CD4-positive, alpha-beta memory T cell (primary cell): ENCODE results near the gene CNTN4. TPM values are rescaled to one million over a fixed set of nuclear protein-coding genes. Genes with fewer than 3 reads are reported as not detected.

Source experiments
- CTCF ChIA-PET: fragments of 350-600 bp; sonication (Branson Sonifier 250); formaldehyde crosslinking; loops from one replicate; lab custom pipeline; 2021; ENCODE audit warnings: inconsistent platforms; ENCODE audit not compliant: partially characterized antibody; lab: Charles Lee
- POLR2A ChIA-PET: fragments of 350-600 bp; sonication (Branson Sonifier 250); formaldehyde crosslinking; loops from one replicate; lab custom pipeline; 2021; ENCODE audit not compliant: partially characterized antibody; lab: Charles Lee
- DNase-seq, 5 donors: peaks; one replicate each; pipeline versions ENCODE4 v3.0.0 to v3.0.0-alpha.2; 2020 to 2022; ENCODE audit warnings: mixed read lengths in 1 of 5
- H3K27ac ChIP-seq: one replicate; pipeline ENCODE4 v1.7.0; 2013; ENCODE audit warnings: low read depth, low read length
- H3K27me3 ChIP-seq: 2 replicates; pipeline ENCODE4 v1.7.0; 2013; ENCODE audit warnings: mild to moderate bottlenecking, low read length, moderate library complexity; ENCODE audit not compliant: insufficient read depth
- H3K36me3 ChIP-seq: 2 replicates; pipeline ENCODE4 v1.7.0; 2013; ENCODE audit warnings: mild to moderate bottlenecking, low read length, moderate library complexity; ENCODE audit not compliant: insufficient read depth
- H3K4me1 ChIP-seq: 2 replicates; pipeline ENCODE4 v1.7.0; 2013; ENCODE audit warnings: mild to moderate bottlenecking, low read length, moderate library complexity; ENCODE audit not compliant: insufficient read depth
- H3K4me3 ChIP-seq, 2 donors: one replicate each; pipeline ENCODE4 v1.7.0; 2013; ENCODE audit warnings: low read length in 2 of 2, mild to moderate bottlenecking in 1 of 2
- H3K9me3 ChIP-seq, 2 donors: one replicate each; pipeline ENCODE4 v1.7.0; 2013; ENCODE audit warnings: low read length in 2 of 2, control low read depth in 1 of 2; ENCODE audit not compliant: control insufficient read depth in 1 of 2
- H3K27ac Mint-ChIP-seq, 7 donors: one replicate each; pipeline ENCODE4 v1.8.0; 2020 to 2021; ENCODE audit warnings: mixed read lengths in 7 of 7, mild to moderate bottlenecking in 6 of 7, inconsistent platforms in 3 of 7, moderate library complexity in 3 of 7
- H3K27me3 Mint-ChIP-seq, 2 donors: one replicate each; pipeline ENCODE4 v1.8.0; 2020 to 2021; ENCODE audit warnings: mixed read lengths in 2 of 2
- H3K36me3 Mint-ChIP-seq, 2 donors: one replicate each; pipeline ENCODE4 v1.8.0; 2020 to 2021; ENCODE audit warnings: mixed read lengths in 2 of 2, inconsistent platforms in 1 of 2, mild to moderate bottlenecking in 1 of 2
- H3K4me1 Mint-ChIP-seq, 4 donors: one replicate each; pipeline ENCODE4 v1.8.0; 2020 to 2021; ENCODE audit warnings: mixed read lengths in 4 of 4, mild to moderate bottlenecking in 1 of 4
- H3K4me3 Mint-ChIP-seq, 8 donors: one replicate each; pipeline ENCODE4 v1.8.0; 2020 to 2021; ENCODE audit warnings: mixed read lengths in 8 of 8, mild to moderate bottlenecking in 7 of 8, moderate library complexity in 6 of 8, inconsistent platforms in 3 of 8
- H3K9me3 Mint-ChIP-seq, 8 donors: one replicate each; pipeline ENCODE4 v1.8.0; 2020 to 2021; ENCODE audit warnings: mixed read lengths in 8 of 8, mild to moderate bottlenecking in 5 of 8, inconsistent platforms in 3 of 8, moderate library complexity in 1 of 8
- intact Hi-C: fragments of 100-400 bp; cut with micrococcal nuclease; formaldehyde crosslinking; loops from one replicate; pipeline ENCODE4 v1.15.1; 2023
- polyA plus RNA-seq, 2 donors: library from polyadenylated mRNA; unstranded; fragments of 300-500 nt; fragmentation: Illumina TruSeq; gene quantifications; one replicate each; pipeline ENCODE4 v1.2.3, GENCODE V29; 2021
- total RNA-seq, 2 experiments: library from RNA; stranded (reverse); gene quantifications; one replicate each; pipeline ENCODE4 v1.2.3, GENCODE V29; 2021

The CNTN4 gene
- total and polyA plus RNA-seq, 4 experiments from 2014 or later: not detected

- Histone ChIP-seq H3K36me3 (no peaks in the 10 kb centered on the region), H3K9me3 (no peaks in the 10 kb centered on the region), H3K4me3 (no peak overlapping the region), H3K27ac (no peak overlapping the region), H3K4me1 (no peaks in the 10 kb centered on the region), H3K27me3 (no peaks in the 10 kb centered on the region)
- H3K27me3 Mint-ChIP-seq: no peaks in the 10 kb centered on the region
- no peak overlapping the region for H3K27ac Mint-ChIP-seq
- intact Hi-C loops: no loop called here
- CTCF ChIA-PET: interaction anchor here (0.6 to 1.7 kb wide), 2 partner anchors 16 to 262 kb away, joined by 3 to 4 read pairs; no protein-coding TSS in a partner anchor
- H3K9me3 Mint-ChIP-seq: peaks cover 0 to 2% (median 0%) of the 10 kb centered on the region in 8 donors
- H3K4me1 Mint-ChIP-seq: peaks cover 0 to 2% (median 0%) of the 10 kb centered on the region in 4 donors
- H3K4me3 Mint-ChIP-seq: no peak overlapping the region
- DNase-seq: no peak
- H3K36me3 Mint-ChIP-seq: no peaks in the 10 kb centered on the region
- POLR2A ChIA-PET: no interaction called here
Measured at GRCh38 chr3:3087279-3087678, 988.6 kb downstream of the CNTN4 start.

- Mint-ChIP-seq H3K4me3 (no peak overlapping the region), H3K27ac (peak overlapping the region in 2 of 7 donors; percentile 1 to 59), H3K9me3 (peaks cover 0 to 2% (median 0%) of the 10 kb centered on the region in 8 donors), H3K36me3 (no peaks in the 10 kb centered on the region), H3K4me1 (peaks cover 0 to 2% (median 0%) of the 10 kb centered on the region in 4 donors), H3K27me3 (no peaks in the 10 kb centered on the region)
- Histone ChIP-seq H3K4me1 (no peaks in the 10 kb centered on the region), H3K36me3 (no peaks in the 10 kb centered on the region), H3K27me3 (no peaks in the 10 kb centered on the region), H3K9me3 (no peaks in the 10 kb centered on the region), H3K4me3 (no peak overlapping the region), H3K27ac (no peak overlapping the region)
- intact Hi-C loops: no loop called here
- no peak for DNase-seq
- ChIA-PET CTCF (interaction anchor here (1.7 kb wide), 1 partner anchor 16 kb away, joined by 4 read pairs; no protein-coding TSS in a partner anchor), POLR2A (no interaction called here)
Measured at GRCh38 chr3:3087716-3088465, 989.2 kb downstream of the CNTN4 start.

GRCh38 chr3:3089017-3089416 is 990.4 kb downstream of the CNTN4 start:
- Histone ChIP-seq H3K36me3 (no peaks in the 10 kb centered on the region), H3K4me3 (no peak overlapping the region), H3K27me3 (no peaks in the 10 kb centered on the region), H3K4me1 (no peaks in the 10 kb centered on the region), H3K27ac (no peak overlapping the region), H3K9me3 (no peaks in the 10 kb centered on the region)
- no peak overlapping the region for H3K4me3 Mint-ChIP-seq
- peaks cover 0 to 1% of the 10 kb centered on the region in 2 donors for H3K27me3 Mint-ChIP-seq
- peak overlapping the region in 1 of 7 donors; percentile 23 for H3K27ac Mint-ChIP-seq
- peaks cover 0 to 2% (median 0%) of the 10 kb centered on the region in 4 donors for H3K4me1 Mint-ChIP-seq
- no peaks in the 10 kb centered on the region for H3K9me3 Mint-ChIP-seq
- intact Hi-C loops: no loop called here
- CTCF ChIA-PET: no interaction called here
- DNase-seq: no peak
- POLR2A ChIA-PET: no interaction called here
- H3K36me3 Mint-ChIP-seq: no peaks in the 10 kb centered on the region

DNA sequence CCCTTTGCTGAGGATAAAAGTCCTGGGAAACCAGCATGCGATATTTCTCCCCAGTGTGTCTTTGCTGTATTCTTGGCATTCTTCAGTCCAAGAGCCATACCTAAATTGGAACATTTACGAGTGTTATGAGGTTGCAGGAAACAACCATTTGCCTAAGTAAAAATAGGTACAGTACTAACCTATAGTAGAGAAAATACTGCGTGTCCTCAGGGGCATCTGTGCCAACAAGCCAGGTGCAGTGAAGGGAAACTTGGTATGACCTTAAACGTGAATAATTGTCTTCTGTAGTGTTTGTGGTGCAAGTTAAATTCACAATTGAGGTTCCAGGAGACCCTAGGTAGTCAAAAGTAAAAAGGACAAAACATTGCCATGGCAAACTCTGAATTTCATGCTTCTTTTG is 999.3 kb downstream of the CNTN4 start:
- ChIA-PET POLR2A (no interaction called here), CTCF (no interaction called here)
- Mint-ChIP-seq H3K4me3 (no peak overlapping the region), H3K27ac (no peak overlapping the region), H3K36me3 (no peaks in the 10 kb centered on the region), H3K9me3 (peaks cover 0 to 1% (median 0%) of the 10 kb centered on the region in 8 donors), H3K4me1 (no peaks in the 10 kb centered on the region), H3K27me3 (peaks cover 0 to 1% of the 10 kb centered on the region in 2 donors)
- Histone ChIP-seq H3K27me3 (no peaks in the 10 kb centered on the region), H3K27ac (no peak overlapping the region), H3K4me3 (no peak overlapping the region), H3K9me3 (no peaks in the 10 kb centered on the region), H3K4me1 (no peaks in the 10 kb centered on the region), H3K36me3 (no peaks in the 10 kb centered on the region)
- DNase-seq: no peak
- intact Hi-C loops: no loop called here

GRCh38 chr3:3101660-3102458 is 1003.2 kb downstream of the CNTN4 start:
- Mint-ChIP-seq H3K36me3 (peaks cover 0 to 3% of the 10 kb centered on the region in 2 donors), H3K4me1 (peaks cover 0 to 2% (median 0%) of the 10 kb centered on the region in 4 donors), H3K27ac (peak overlapping the region in 1 of 7 donors; percentile 25), H3K9me3 (no peaks in the 10 kb centered on the region), H3K27me3 (peaks cover 0 to 8% of the 10 kb centered on the region in 2 donors), H3K4me3 (no peak overlapping the region)
- Histone ChIP-seq H3K4me1 (no peaks in the 10 kb centered on the region), H3K27ac (no peak overlapping the region), H3K4me3 (no peak overlapping the region), H3K9me3 (no peaks in the 10 kb centered on the region), H3K36me3 (no peaks in the 10 kb centered on the region), H3K27me3 (no peaks in the 10 kb centered on the region)
- intact Hi-C loops: no loop called here
- ChIA-PET POLR2A (no interaction called here), CTCF (no interaction called here)
- no peak for DNase-seq

DNA sequence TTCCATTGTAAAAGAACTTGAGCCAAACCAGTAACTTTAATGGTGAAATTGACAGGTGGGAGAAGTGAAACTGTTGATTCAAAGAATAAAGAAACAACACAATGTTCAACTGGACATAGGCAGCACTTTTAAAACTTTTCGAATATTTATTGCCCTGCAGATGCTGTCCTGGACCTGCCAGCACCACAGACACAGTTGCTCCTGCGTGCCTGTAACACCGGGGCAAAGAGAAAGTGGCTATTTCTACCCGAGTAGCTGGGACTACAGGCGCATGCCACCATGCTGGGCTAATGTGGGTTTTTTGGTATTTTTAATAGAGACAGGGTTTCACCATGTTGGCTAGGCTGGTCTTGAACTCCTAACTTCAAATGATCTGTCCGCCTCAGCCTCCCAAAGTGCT is 1004.1 kb downstream of the CNTN4 start:
- Mint-ChIP-seq H3K4me3 (no peak overlapping the region), H3K4me1 (peaks cover 0 to 5% (median 0%) of the 10 kb centered on the region in 4 donors), H3K27me3 (peaks cover 0 to 8% of the 10 kb centered on the region in 2 donors), H3K27ac (no peak overlapping the region), H3K36me3 (peaks cover 0 to 3% of the 10 kb centered on the region in 2 donors), H3K9me3 (no peaks in the 10 kb centered on the region)
- DNase-seq: no peak
- POLR2A ChIA-PET: no interaction called here
- H3K4me3 ChIP-seq: no peak overlapping the region
- H3K27ac ChIP-seq: no peak overlapping the region
- intact Hi-C loops: no loop called here
- H3K9me3 ChIP-seq: no peaks in the 10 kb centered on the region
- CTCF ChIA-PET: interaction anchor here (1.5 kb wide), 1 partner anchor 98 kb away, joined by 4 read pairs; no protein-coding TSS in a partner anchor
- H3K4me1 ChIP-seq: no peaks in the 10 kb centered on the region
- H3K27me3 ChIP-seq: no peaks in the 10 kb centered on the region
- H3K36me3 ChIP-seq: no peaks in the 10 kb centered on the region

DNA sequence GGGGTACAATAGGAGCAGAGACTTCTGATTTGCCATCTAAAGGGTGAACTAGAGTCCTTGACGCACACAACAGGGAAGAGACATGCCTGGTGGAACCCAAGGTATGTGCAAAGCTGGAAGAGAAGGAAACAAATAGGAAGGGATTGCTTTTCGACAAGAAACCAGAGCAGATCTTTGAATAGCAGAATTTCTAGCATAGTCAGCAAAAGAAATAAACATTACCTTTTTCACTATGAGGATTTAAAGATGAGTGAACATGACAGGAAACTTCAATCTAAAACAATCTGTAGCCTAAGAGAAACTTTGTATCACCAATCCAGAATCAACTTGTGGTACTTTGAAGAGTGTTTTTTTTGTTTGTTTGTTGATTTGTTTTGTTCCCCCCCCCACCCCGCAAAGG is 1006.6 kb downstream of the CNTN4 start:
- H3K27me3 ChIP-seq: no peaks in the 10 kb centered on the region
- peaks cover 0 to 3% of the 10 kb centered on the region in 2 donors for H3K36me3 Mint-ChIP-seq
- no peak for DNase-seq
- H3K27me3 Mint-ChIP-seq: peaks cover 0 to 8% of the 10 kb centered on the region in 2 donors
- H3K4me3 Mint-ChIP-seq: no peak overlapping the region
- peaks cover 7 to 19% (median 16%) of the 10 kb centered on the region in 4 donors for H3K4me1 Mint-ChIP-seq
- no peak overlapping the region for H3K4me3 ChIP-seq
- H3K4me1 ChIP-seq: peaks cover 6% of the 10 kb centered on the region
- ChIA-PET POLR2A (no interaction called here), CTCF (interaction anchor here (0.9 kb wide), 1 partner anchor 21 kb away, joined by 3 read pairs; the partner anchor contains the start of gene TRNT1)
- no peaks in the 10 kb centered on the region for H3K9me3 ChIP-seq
- H3K27ac ChIP-seq: no peak overlapping the region
- H3K27ac Mint-ChIP-seq: no peak overlapping the region
- H3K9me3 Mint-ChIP-seq: peaks cover 0 to 3% (median 0%) of the 10 kb centered on the region in 8 donors
- no peaks in the 10 kb centered on the region for H3K36me3 ChIP-seq
- intact Hi-C loops: no loop called here
